NCI-H748 (cell line): Measurements from ENCODE around the gene GOSR2.
"Not testable (repeated sequence)": the region's sequence is repeated elsewhere in the genome, so short reads cannot be mapped to it uniquely, and the experiment has no call there.

Experiments
- DNase-seq: peaks from one replicate; lab custom pipeline; 2025; ENCODE audit not compliant: unreplicated experiment; lab: John Stamatoyannopoulos, UW

GOSR2 gene

DNA sequence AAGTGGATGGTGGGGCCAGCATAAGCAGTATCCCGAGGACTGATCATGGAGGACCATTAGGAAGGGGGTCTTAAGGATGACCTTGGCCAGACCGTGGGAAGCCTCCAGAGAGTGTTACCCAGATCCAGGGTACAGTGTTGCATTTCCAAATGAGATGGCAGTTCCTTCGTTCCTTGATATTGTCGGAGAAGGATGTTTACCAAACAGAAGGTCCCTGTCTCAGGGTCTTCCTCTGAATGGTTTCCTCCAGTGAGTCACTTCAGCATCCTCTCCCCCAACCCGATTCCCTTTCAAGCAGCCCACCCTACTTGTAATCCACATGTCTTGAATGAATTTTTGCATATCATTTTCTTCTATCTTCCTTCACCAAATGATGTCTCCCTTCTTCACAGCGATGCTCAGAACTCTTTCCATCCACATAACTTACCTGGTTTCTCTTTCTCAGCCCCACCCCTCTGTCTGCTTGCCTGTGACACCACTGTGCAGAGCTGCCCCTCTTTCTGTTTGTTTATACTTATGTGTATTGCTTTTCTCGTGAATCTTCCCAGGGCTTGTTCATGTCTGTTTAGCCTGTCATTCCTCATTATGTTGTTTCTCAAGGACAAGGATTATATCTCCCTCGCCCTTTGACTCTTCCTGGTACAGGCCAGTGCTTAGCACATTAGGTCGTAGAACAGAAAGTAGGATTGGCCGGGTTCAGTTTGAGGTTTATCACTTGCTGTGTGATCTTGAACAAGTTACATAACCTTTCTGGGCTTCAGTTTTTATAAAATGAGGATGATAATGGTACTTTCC lies 5.7 kb downstream of the GOSR2 start:
- no peak for DNase-seq

DNA sequence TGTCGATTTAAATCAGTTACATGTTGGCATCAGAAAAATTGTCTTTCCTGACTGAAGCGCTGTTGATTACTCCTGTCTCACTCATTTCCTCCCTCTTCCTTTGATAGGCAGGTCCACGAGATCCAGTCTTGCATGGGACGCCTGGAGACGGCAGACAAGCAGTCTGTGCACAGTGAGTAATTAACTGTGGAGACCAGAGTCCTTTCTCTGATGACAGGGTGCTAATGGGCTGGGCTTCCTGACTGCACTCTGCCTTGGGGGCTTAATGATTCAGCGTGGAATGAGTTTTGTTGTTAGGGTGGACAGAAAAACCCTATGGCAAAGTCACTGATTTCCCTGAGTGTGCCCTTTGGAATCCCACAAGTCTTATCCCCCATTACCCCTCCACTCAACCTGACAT lies 6.5 kb downstream of the GOSR2 start:
- DNase-seq: no peak

DNA sequence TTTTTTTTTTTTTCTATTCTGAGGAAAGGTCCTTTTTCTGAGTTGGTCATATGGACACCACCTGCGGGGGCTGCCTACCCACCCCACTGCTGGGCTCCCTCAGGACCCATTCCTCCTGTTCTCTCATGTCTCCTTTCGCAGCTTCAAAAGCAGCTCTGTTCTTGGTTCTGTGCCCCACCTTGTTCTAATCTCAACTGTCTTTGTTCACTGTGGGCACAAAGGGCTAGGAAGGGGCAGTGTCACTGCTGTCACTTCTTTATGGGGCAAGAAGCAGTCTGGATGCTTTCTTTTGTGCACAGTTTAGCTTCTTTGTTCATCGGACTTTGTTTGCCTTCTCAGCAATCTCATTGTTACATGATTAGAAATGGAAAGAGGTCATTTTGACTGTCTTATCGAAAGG lies 7.1 kb downstream of the GOSR2 start:
- DNase-seq: no peak

DNA sequence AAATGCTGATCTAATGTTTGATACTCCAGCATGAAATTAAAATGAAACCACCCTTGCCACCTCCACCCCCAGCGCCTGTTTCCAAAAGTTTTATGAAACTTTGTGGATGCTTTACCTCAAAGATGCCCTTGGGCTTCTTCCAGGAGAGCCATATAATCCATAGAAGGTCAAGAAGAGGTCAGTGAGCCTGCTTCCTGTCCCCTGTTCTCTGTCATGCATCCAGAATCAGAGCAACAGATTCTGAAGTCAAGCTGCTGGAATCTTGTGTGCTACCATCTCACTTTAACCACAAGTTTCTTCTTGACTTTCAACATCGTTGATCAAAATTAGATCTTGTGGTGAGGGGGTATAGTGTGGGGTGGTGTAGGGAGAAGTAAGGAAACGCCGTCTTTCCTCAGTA lies 8.6 kb downstream of the GOSR2 start:
- no peak for DNase-seq

DNA sequence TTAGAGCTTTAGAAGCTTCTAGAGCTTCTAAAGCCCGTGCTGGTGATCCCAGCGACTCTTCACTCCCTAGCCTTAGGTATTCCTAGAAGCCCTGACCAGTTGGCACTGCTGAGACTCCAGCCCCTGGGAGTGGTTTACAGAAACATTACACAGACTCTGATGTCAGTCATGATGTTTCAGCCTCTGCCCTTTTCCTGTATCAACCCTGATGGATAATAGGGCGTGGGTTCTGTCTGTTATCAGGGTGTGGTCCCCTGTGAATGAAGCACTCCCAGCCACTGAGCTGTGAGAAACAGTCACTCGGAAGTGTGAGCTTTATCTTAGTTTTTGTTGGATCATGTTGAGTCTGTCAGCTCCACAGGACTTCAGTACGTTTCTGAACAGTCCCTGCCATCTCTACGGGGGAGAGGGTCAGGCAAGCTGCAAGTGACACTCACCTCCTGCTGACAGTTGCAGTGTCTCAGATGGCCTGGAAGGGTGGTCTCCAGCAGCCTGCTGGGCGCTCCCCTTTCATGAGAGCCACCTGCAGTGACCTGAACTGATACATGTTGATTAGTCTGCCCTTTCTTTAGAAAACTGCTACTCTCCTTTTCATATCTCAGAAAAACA lies 12.8 kb downstream of the GOSR2 start:
- no peak for DNase-seq

DNA sequence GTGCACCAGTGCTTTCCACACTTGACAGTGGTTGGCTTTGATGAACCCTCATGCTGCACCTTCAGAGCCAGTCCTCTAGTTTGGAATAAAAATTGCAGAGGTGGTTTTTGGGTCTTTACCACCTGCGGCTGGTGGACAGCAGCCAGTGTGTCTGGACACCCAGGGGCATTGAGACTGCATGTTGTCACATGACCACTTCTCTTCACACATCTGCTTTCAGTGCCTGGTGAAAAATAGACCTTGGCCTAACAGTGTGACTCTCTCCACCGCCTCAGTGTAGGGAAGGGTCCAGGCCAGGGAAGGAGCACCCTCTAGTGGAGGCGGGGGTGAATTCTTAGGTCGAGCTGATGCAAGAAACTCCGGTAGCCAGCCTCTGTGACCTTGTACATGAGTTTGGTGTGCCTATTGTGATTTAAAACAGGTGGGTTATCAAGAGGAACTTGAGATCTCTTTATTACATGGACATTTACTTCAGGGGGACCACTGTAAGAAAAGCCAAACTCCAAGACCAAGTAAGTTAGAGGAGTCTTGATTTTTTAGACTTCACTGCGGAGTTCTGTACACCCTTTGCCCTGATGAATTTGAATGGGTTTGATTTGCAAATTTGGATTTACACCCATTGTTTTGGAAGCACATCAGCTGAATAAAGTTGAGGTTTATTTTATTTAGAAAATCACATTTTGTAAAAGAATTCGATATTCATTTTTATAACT lies 17.9 kb downstream of the GOSR2 start:
- peak; percentile 65 for DNase-seq

DNA sequence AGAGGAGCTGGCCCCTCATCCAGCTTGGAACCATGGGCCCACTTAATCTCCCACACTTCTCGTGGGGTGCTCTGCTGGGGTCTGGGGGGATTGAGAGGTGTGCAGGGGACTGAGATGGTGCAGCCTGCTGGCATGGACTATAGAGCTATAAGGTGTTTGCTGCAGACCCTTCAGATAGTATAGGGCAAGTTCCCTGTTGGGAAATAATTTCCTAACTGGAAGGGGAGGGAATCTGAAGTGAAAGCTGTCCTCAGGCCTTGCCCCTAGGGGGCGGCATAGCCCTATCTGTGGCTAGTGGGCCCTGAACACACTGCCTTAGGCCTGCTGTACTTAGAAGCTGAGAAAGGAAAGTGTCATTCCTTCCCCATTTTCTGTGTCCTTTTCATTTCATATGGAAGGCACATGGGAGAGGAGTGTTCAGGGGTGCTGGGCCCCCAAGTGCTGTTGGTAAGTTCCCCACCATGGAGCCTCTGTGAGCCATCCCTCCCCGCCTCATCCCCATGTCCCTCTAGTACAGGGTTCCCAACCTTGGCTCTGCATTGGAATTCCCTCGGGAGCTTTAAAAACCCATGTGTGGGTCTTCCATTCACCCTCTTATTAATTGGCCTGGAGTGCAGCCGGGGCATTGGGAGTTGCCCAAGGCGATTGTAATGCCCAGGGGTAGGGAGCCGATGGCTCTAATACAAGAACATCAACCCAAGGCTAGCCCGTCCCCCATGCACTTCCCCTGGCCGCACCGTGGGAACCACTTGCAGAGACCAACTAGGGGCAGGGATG lies 19.7 kb downstream of the GOSR2 start:
- peak; percentile 64 for DNase-seq

DNA sequence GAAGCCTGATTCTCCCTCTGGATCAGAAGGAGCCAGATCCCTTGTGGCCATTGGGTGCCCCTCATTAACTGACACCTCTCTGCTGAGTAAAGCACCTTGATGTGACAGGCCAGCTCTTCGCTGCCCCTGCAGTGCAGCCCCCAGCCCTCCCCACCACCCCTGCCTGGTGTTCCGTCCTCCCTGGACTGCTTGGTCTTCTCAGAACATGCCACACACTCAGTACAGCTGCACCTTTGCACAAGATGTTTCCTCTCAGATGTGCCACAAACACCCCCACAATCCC lies 20.2 kb downstream of the GOSR2 start:
- no peak for DNase-seq

DNA sequence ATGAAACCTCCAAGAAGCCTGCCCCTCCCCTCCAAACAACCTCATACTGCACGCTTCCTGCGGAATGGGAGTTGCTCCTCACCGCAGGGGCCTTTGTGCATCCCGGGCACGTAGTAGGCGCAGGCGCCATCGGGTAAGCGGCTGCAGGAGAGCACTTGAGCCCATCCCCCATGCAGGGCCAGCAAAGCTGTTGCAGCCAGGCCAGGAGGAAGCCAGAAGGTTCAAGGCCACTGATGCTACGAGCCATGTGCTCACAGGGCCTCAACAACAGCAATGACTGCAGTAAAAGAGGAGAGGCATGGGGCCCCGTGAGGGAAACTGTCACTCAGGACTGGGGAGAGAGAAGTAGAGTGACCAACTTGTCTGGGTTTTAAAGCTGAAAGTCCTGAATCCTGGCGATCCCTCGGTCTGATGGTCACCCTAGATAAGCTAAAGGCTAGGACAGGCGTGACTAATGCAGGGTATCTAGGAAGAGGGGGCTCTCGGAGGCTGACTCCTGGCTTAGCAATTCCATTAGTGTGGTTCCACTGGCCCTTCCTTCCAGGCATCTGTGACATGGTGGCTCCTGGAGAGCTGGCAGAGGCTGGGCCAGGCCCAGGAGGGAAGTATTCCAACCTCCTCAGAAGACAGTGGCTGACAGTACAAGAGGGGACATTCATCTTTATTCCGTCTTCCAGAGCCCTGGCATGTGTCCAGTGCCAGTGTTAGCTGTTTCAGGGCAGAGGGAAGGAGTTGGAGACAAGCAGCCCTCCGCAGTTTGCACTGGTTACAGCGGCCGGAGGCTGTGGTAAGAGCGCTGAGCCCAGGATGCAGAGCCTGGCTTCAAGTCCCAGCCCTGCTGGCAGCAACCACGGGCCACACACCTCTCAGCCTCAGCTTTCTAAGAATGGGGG lies 20.8 kb downstream of the GOSR2 start:
- DNase-seq: peak; percentile 13

DNA sequence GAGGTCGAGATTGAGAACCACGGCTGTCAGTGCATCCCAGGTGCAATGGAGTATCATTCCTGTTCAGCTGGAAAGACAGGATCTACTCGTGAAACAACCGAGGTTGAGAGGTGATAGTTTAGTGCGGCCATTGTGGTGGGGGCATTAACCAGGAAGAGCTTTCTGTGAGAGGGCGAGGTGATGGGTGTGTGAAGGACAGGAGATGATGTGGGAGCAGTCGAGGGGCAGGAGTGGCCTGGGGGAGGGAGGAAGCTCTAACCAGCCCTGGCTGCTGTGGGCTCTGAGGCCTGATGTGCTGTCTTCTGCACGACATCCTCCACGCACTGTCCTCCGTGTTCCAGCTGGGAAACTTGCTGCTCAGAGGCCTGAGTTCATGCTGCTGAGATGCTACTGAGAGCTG lies 22.0 kb downstream of the GOSR2 start:
- DNase-seq: no peak

DNA sequence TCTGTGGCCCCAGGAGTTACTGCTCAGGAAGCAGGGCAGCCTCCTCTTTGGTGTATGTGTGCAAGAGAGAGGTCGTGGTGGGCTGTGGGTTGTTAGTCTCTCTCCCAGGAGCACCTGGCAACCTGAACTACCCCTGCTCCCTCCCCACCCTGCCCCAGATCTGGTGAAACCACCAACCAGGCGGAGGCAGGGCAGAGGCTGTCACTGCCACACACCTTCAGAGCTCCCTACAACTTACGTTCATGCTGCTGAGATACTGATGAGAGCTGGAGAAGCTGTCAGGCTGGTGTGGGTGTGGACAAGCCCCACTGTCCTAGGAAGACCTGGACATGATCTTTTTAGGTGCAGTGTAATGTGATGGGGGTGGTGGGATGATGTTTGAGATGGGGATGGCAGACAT lies 24.3 kb downstream of the GOSR2 start:
- DNase-seq: no peak

DNA sequence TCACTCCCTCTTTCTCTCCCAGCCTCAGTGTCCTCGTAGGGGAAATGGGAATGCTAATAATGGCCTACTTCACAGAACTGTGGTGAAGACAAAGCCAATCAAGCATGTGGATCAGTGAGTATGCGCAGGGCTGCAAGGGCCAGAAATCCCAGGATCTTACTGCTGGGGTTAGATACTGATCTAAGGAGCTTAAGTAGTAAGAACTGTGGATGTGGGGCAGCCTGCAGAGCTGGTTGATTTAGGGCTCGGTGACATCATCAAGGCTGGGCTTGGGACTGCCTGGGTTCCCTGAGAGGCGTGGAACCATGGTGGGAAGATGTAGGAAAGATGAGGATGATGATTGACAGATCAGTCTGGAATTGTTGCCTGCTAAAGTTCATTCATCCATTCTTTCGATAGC lies 25.6 kb downstream of the GOSR2 start:
- DNase-seq: no peak

DNA sequence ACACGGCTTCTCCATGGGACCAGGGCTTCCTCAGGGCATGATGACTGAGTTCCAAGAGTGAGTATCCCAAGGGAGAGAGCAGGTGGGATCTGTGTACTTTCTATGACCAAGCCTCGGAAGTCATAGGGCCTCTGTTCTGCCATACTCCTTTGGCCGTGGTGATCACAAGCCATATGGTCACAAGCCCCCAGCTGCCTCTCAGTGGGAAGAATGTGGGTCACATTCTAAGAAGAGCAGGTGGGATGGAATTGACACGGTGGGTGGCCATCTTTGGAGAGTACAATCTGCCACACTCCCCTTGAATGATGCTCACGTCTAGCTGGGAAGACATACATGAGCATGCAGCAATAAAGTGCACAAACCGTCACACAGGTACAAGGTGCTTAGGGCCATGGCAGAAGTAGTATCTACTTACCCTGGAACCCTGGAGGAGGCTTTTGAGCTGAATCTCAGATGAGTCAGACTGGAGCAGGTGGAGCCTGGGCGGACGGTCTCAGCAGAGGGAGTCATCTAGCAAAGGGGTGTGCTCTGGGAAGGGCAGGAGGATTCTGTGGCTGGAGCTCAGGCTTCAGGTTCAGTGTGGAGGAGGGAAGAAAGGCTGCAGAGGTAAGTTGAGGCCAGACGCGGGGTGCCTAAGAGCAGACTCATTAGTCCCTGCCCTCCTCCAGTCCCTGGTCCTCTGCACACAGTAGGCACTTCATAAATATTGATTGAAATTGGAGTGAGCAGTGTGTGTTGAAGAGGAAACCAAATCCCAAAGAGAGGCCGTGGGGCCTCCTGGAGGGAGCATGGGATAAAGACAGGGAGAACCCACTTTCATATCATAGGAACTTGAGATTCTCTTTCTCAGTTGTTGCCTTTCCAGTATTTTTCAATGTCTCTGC lies 26.6 kb downstream of the GOSR2 start:
- DNase-seq: no peak

DNA sequence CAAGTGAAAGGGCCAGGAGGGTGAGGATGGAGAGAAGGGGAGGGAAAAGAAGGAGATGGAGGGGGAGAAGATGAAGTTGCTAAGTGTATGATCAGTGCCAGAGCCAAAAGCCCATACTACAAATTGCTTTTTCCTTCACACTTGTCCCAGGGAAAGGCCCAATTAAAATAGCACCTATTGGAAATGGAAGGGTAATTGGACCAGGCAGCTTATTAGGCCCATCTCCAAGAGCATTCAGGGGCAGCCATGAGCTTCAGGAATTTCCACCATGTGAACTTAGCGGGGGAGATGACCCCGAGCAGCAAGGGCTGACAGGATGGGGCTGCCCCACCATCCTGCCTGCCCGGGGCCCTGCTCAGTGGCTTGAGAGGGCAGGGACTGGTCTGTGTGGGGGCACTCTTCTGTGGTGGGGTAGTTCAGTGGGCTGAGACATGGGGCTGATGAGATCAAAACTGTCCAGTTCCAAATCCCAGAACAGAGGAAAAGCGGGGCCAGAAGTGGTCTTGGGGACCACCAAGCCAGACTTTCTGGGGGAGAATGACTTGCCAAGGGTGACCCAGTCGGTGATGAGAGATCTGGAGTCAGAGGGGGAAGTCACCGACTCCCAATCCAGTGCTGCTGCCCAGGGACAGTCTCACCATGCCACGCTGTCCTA lies 27.5 kb downstream of the GOSR2 start:
- no peak for DNase-seq

DNA sequence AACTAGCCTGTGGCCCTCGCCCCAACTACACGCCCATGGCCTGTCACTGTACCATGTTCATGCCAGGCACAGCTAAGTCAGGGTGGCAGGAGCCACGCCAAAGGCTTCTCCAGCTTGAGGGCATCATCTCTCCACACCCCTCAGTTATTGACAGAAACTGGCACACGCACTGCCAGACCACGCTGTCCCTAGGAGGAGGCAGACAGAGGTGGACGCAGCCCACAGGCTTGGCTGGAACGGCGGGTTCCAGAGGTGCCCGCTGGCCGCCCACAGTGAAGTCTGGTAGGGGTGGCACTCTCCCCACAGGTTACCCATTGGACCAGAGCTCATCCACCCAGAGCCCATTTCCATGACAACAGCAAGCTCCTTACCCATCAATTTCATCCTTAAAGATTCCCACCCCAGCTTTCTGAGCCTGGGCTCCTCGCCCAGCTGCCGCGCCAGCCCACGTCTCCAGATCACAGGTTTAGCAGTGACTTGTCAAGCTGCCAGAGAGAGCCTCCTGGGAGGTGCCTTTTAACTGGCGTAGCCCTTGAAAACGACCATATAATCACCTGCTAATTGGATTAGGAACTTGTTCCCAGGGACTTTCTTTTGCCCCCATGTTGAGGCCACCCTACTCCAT lies 28.1 kb downstream of the GOSR2 start:
- peak; percentile 16 for DNase-seq

DNA sequence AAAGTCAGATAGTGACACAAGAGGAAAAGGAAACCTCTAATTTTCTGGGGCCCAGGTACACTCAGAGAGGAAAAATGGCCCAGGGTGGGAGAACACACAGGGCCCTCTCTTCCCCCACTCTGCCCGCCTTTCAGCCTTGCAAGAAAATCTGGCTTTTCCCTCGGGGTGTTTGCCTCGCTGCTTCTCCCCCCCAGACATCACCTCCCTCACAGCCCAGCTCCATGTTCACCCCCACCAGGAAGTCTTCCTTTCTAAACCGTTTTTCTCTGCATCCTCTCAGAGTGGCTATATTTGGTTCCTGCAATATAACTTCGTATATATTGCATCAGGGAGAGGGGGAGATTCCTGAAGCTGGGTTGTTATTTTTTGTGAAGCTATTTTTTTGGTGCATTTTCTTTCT lies 28.7 kb downstream of the GOSR2 start:
- no peak for DNase-seq

DNA sequence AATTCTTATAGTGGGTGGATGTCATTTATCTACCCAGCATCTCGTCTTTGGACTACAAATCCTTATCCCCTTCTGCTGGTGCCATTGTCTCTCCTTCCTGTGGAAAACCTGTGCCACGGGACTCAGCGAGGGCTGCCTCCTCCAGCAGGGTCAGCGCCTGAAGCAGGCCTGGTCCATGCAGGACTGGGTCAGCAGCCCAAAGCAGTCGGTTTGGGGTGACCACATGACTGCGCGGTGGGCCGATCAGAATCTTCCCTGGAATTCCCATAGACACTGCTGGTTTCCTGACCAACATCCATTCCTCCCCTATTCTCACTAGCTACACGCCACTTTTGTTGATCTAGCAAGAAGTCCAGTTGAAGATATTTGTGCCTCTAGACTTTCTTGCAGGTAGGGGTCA lies 29.2 kb downstream of the GOSR2 start:
- DNase-seq: no peak

DNA sequence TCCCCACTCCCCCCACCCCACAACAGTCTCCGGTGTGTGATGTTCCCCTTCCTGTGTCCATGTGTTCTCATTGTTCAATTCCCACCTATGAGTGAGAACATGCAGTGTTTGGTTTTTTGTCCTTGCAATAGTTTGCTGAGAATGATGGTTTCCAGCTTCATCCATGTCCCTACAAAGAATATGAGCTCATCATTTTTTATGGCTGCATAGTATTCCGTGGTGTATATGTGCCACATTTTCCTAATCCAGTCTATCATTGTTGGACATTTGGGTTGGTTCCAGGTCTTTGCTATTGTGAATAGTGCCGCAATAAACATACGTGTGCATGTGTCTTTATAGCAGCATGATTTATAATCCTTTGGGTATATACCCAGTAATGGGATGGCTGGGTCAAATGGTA lies 30.2 kb downstream of the GOSR2 start:
- DNase-seq: not testable (repeated sequence)
